PC-3 (cell line): Measurements from ENCODE around the gene ISG20.

Source experiments
- CTCF ChIP-seq: fragments of 300-600 bp; sonication (generic); conservative IDR thresholded peaks from 2 replicates; pipeline ENCODE4 v1.5.1; 2017; ENCODE audit warnings: antibody characterized with exemption, low read depth, mild to moderate bottlenecking, low read length
- EZH2 ChIP-seq: fragments of 300-600 bp; sonication (generic); IDR thresholded peaks from one replicate; pipeline ENCODE4 v1.6.1; 2017; ENCODE audit warnings: antibody characterized with exemption, mild to moderate bottlenecking, low read length; ENCODE audit not compliant: unreplicated experiment

GRCh38 chr15:88690331-88690730 lies 51.5 kb downstream of the ISG20 start:
- TF ChIP-seq EZH2 (no peak), CTCF (no peak)
